22Rv1 (cell line): ENCODE results near the gene RFPL4A.

Experiments
- H3K27ac ChIP-seq: fragments of 450-650 bp; 2 replicates; pipeline ENCODE4 v1.5.1; 2017
- CTCF ChIP-seq: fragments of 450-650 bp; IDR thresholded peaks from 2 replicates; pipeline ENCODE4 v1.5.1; 2017; ENCODE audit warnings: mild to moderate bottlenecking
- ZFX ChIP-seq: fragments of 450-650 bp; IDR thresholded peaks from 2 replicates; pipeline ENCODE4 v1.6.1; 2017; ENCODE audit warnings: antibody characterized with exemption, borderline replicate concordance

The RFPL4A gene

GRCh38 chr19:55812449-55812848, 53.6 kb downstream of the RFPL4A start:
- no peak overlapping the region for H3K27ac ChIP-seq

More at GRCh38 chr19:55812449-55812848, 53.6 kb downstream of the RFPL4A start:
- no peak for TF ChIP-seq CTCF
- TF ChIP-seq ZFX, result no peak
